Measurements from ENCODE around the gene NID1. TPM values are rescaled to one million over a fixed set of nuclear protein-coding genes. Genes with fewer than 3 reads are reported as not detected.

NID1 gene
- total RNA-seq, 1 experiment from 2014 or later: 48.5 TPM

DNA sequence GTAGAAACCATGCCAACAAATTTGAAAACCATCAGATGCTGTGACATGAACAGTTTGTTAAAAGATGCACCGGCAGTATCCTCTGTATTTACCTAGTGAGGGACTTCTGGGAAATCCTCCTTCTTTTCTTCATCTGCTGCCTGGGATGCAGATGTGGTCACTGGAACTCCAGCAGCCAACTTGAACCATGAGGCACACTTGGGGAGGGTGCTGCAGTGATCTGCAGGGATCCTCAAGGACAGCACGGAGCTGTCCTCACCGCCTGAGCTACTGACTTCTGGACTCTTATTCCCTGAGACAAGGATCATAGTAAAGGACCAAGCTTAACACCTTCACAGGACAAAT, 19.5 kb upstream of the NID1 start:
- H3K27me3 ChIP-seq (replicated peaks; ENCODE audit: control insufficient read depth, insufficient read depth, low read length): no peaks in the 10 kb centered on the region
- peaks cover 24% of the 10 kb centered on the region for H3K4me1 ChIP-seq
- H3K4me3 ChIP-seq (ENCODE audit: low read depth, low read length): peak overlapping the region; percentile 13
- intact Hi-C loops (cut with micrococcal nuclease; ENCODE audit: unreplicated experiment): loop anchor here (2.0 to 5.0 kb wide), 2 partner anchors 20 to 82 kb away; partner anchors contain the start of gene NID1
- Mint-ChIP-seq H3K36me3 (ENCODE audit: insufficient read depth, unreplicated experiment) (peaks cover 4% of the 10 kb centered on the region), H3K4me3 (ENCODE audit: unreplicated experiment) (peak overlapping the region; percentile 65), H3K27me3 (ENCODE audit: insufficient read depth, unreplicated experiment) (no peaks in the 10 kb centered on the region), H3K4me1 (ENCODE audit: low read depth, unreplicated experiment) (peaks cover 18% of the 10 kb centered on the region), H3K9me3 (ENCODE audit: unreplicated experiment) (no peaks in the 10 kb centered on the region), H3K27ac (ENCODE audit: unreplicated experiment) (peak overlapping the region; percentile 45)
- no peak for DNase-seq
- H3K36me3 ChIP-seq (ENCODE audit: control insufficient read depth, insufficient read depth, low read length): no peaks in the 10 kb centered on the region
- no TSS peak for BruUV-seq (replicated peaks)
- POLR2A ChIA-PET: no interaction called here
- CTCF ChIA-PET: no interaction called here
- TF ChIP-seq, protein P1, sequence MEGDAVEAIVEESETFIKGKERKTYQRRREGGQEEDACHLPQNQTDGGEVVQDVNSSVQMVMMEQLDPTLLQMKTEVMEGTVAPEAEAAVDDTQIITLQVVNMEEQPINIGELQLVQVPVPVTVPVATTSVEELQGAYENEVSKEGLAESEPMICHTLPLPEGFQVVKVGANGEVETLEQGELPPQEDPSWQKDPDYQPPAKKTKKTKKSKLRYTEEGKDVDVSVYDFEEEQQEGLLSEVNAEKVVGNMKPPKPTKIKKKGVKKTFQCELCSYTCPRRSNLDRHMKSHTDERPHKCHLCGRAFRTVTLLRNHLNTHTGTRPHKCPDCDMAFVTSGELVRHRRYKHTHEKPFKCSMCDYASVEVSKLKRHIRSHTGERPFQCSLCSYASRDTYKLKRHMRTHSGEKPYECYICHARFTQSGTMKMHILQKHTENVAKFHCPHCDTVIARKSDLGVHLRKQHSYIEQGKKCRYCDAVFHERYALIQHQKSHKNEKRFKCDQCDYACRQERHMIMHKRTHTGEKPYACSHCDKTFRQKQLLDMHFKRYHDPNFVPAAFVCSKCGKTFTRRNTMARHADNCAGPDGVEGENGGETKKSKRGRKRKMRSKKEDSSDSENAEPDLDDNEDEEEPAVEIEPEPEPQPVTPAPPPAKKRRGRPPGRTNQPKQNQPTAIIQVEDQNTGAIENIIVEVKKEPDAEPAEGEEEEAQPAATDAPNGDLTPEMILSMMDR (IDR thresholded peaks at IDR 0.05; ENCODE audit: insufficient read depth in 1 of 2, low read depth in 1 of 2, low read length in 1 of 2, severe bottlenecking in 1 of 2, unreplicated experiment in 1 of 2): no peak
- H3K9me3 ChIP-seq: 0 out of 2 replicates have a peak, but pooled peaks cover 2% of the 10 kb centered on the region

DNA sequence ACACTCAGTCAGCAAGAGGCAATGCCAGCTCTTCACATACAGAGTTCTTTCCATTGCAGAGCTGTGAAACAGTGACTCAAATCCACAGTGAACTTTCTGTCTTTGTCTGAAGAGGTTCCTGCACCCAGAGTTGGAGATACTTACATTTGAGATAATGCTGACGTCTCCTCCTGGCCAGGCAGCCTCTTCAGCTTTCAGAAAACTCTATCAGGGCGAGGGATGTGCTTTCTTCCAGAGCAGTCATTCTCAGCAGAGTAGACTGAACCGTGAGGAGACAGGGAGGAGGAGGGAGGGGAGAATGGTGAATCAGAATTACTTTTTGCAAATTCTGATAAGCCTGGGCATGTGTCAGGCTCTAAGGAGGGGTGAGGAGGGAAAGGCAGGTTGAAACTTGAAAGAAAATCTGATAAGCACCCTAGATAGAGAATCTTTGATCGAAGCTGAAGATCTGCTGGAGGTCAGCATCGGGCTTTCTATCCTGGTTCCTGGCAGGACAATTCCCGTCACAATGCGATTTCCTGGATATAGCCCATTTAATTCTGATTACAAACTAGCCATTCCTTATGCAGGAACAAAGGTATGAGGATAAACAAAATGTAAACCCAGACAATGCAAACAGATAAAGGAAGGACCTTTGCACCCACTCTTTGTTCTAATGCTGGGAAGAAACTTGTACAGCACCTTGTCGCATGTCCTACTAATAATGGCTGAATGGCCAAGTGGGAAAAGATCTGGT, 18.9 kb upstream of the NID1 start:
- no TSS peak for BruUV-seq (replicated peaks)
- peak overlapping the region; percentile 54 for H3K27ac Mint-ChIP-seq (ENCODE audit: unreplicated experiment)

DNA sequence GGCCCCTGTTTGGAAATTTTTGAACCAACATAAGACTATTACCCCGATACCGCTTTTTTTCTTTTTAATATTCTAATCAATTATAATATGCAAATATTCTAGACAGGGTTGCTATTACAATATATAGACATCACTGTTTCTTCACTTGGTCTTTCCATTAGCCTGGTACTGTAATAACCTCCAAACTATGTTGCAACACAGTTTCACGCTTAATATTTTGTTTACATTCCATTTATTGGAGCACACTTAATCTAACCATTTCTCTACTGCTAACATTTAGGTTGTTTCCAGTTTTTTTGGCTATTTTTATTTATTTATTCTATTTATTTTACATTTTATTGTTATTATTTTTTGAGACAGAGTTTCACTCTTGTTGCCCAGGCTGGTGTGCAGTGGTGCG, 17.6 kb upstream of the NID1 start:
- intact Hi-C loops (cut with micrococcal nuclease; ENCODE audit: unreplicated experiment): loop anchor here (5.0 kb wide), 1 partner anchor 80 kb away; no protein-coding TSS in a partner anchor
- peaks cover 6% of the 10 kb centered on the region for H3K36me3 Mint-ChIP-seq (ENCODE audit: insufficient read depth, unreplicated experiment)
- POLR2A ChIA-PET: no interaction called here

More for the DNA sequence above, 18.9 kb upstream of the NID1 start:
- H3K27me3 Mint-ChIP-seq (ENCODE audit: insufficient read depth, unreplicated experiment): no peaks in the 10 kb centered on the region
- Histone ChIP-seq H3K4me3 (ENCODE audit: low read depth, low read length) (peak overlapping the region; percentile 13), H3K27me3 (replicated peaks; ENCODE audit: control insufficient read depth, insufficient read depth, low read length) (no peaks in the 10 kb centered on the region), H3K36me3 (ENCODE audit: control insufficient read depth, insufficient read depth, low read length) (no peaks in the 10 kb centered on the region), H3K4me1 (peaks cover 21% of the 10 kb centered on the region), H3K9me3 (0 out of 2 replicates have a peak, but pooled peaks cover 2% of the 10 kb centered on the region)
- ChIA-PET POLR2A (no interaction called here), CTCF (no interaction called here)
- H3K4me3 Mint-ChIP-seq (ENCODE audit: unreplicated experiment): peak overlapping the region; percentile 65
- intact Hi-C loops (cut with micrococcal nuclease; ENCODE audit: unreplicated experiment): loop anchor here (2.0 to 5.0 kb wide), 2 partner anchors 19 to 82 kb away; partner anchors contain the start of gene NID1
- peak; percentile 63 to 68 for DNase-seq
- H3K36me3 Mint-ChIP-seq (ENCODE audit: insufficient read depth, unreplicated experiment): peaks cover 6% of the 10 kb centered on the region
- TF ChIP-seq, protein P1 (IDR thresholded peaks at IDR 0.05; ENCODE audit: insufficient read depth in 1 of 2, low read depth in 1 of 2, low read length in 1 of 2, severe bottlenecking in 1 of 2, unreplicated experiment in 1 of 2): no peak
- H3K9me3 Mint-ChIP-seq (ENCODE audit: unreplicated experiment): no peaks in the 10 kb centered on the region
- peaks cover 19% of the 10 kb centered on the region for H3K4me1 Mint-ChIP-seq (ENCODE audit: low read depth, unreplicated experiment)

More for the DNA sequence above, 17.6 kb upstream of the NID1 start:
- no peaks in the 10 kb centered on the region for H3K9me3 Mint-ChIP-seq (ENCODE audit: unreplicated experiment)
- no peaks in the 10 kb centered on the region for H3K27me3 Mint-ChIP-seq (ENCODE audit: insufficient read depth, unreplicated experiment)
- H3K4me1 ChIP-seq: peaks cover 21% of the 10 kb centered on the region
- no peak overlapping the region for H3K4me3 Mint-ChIP-seq (ENCODE audit: unreplicated experiment)
- DNase-seq: no peak
- CTCF ChIA-PET: no interaction called here
- TF ChIP-seq, protein P1 (IDR thresholded peaks at IDR 0.05; ENCODE audit: insufficient read depth in 1 of 2, low read depth in 1 of 2, low read length in 1 of 2, severe bottlenecking in 1 of 2, unreplicated experiment in 1 of 2): no peak
- H3K9me3 ChIP-seq: no peaks in the 10 kb centered on the region
- peaks cover 19% of the 10 kb centered on the region for H3K4me1 Mint-ChIP-seq (ENCODE audit: low read depth, unreplicated experiment)
- no peak overlapping the region for H3K4me3 ChIP-seq (ENCODE audit: low read depth, low read length)
- no peaks in the 10 kb centered on the region for H3K27me3 ChIP-seq (replicated peaks; ENCODE audit: control insufficient read depth, insufficient read depth, low read length)
- H3K27ac Mint-ChIP-seq (ENCODE audit: unreplicated experiment): no peak overlapping the region
- no TSS peak for BruUV-seq (replicated peaks)
- no peaks in the 10 kb centered on the region for H3K36me3 ChIP-seq (ENCODE audit: control insufficient read depth, insufficient read depth, low read length)

Data from Caco-2 (cell line).